Lower lobe of right lung (tissue), 2 donors: ENCODE data around the gene DYNC1LI2. TPM values are rescaled to one million over a fixed set of nuclear protein-coding genes. Genes with fewer than 3 reads are reported as not detected.

Experiments used
- ATAC-seq, 2 donors: fragments of 200-7000 bp; cut with Tn5 transposase; one replicate each; pipeline ENCODE4 v1.9.1; 2020 to 2022; ENCODE audit warnings: mild to moderate bottlenecking in 2 of 2, moderate library complexity in 2 of 2
- DNase-seq: peaks from one replicate; pipeline ENCODE4 v3.0.0-alpha.2; 2020
- H3K27ac ChIP-seq: fragments of 200-600 bp; one replicate; pipeline ENCODE4 v1.8.0; 2022
- H3K27me3 ChIP-seq: fragments of 200-600 bp; one replicate; pipeline ENCODE4 v1.8.0; 2022; ENCODE audit warnings: low read depth
- H3K36me3 ChIP-seq: fragments of 200-600 bp; one replicate; pipeline ENCODE4 v1.8.0; 2022; ENCODE audit warnings: mild to moderate bottlenecking
- H3K4me1 ChIP-seq: fragments of 200-600 bp; one replicate; pipeline ENCODE4 v1.8.0; 2022
- H3K4me3 ChIP-seq: fragments of 200-600 bp; one replicate; pipeline ENCODE4 v1.8.0; 2022; ENCODE audit warnings: mild to moderate bottlenecking
- H3K9me3 ChIP-seq: fragments of 200-600 bp; one replicate; pipeline ENCODE4 v1.8.0; 2022
- CTCF ChIP-seq: fragments of 200-600 bp; IDR thresholded peaks from one replicate; pipeline ENCODE4 v1.8.0; 2022; ENCODE audit warnings: antibody characterized with exemption, mild to moderate bottlenecking
- intact Hi-C: fragments of 100-400 bp; cut with DNase I; formaldehyde crosslinking; loops from one replicate; pipeline ENCODE4 v1.11.0; 2022
- total RNA-seq: library from RNA; stranded (reverse); fragmentation: NEBNext Ultra II Directional; extraction: Animal tissue kit (Norgen Biotek cat#: 25700); gene quantifications from one replicate; pipeline ENCODE4 v1.2.1, GENCODE V29; 2021
- donor health status: DM: no; HTN: yes; CAD: no; lungs with severe emphysema.

Gene DYNC1LI2
- total RNA-seq, 1 donor from 2014 or later = 114 TPM

- no peak for ATAC-seq
- TF ChIP-seq CTCF = no peak
- Histone ChIP-seq H3K9me3 (no peaks in the 10 kb centered on the region), H3K4me3 (no peak overlapping the region), H3K4me1 (peaks cover 22% of the 10 kb centered on the region), H3K27me3 (no peaks in the 10 kb centered on the region), H3K36me3 (no peaks in the 10 kb centered on the region), H3K27ac (no peak overlapping the region)
- no peak for DNase-seq
- intact Hi-C loops = no loop called here
Observed at GRCh38 chr16:66698046-66698445, 53.4 kb downstream of the DYNC1LI2 start.

GRCh38 chr16:66696669-66697630 lies 54.5 kb downstream of the DYNC1LI2 start, which contains the start of gene CMTM4:
CMTM4 (minus strand) TSS chr16:66696743; CDS start chr16:66696525, 218 bp downstream.
- intact Hi-C loops = no loop called here
- Histone ChIP-seq H3K4me1 (peaks cover 22% of the 10 kb centered on the region), H3K27me3 (no peaks in the 10 kb centered on the region), H3K36me3 (no peaks in the 10 kb centered on the region), H3K9me3 (no peaks in the 10 kb centered on the region), H3K27ac (peak within 1 kb of the TSS; percentile 89), H3K4me3 (peak within 1 kb of the TSS; percentile 77)
- ATAC-seq (peak; percentile 96 to 97), DNase-seq (peak; percentile 90)
- peak; percentile 30 for TF ChIP-seq CTCF

- Histone ChIP-seq H3K4me1 (peaks cover 22% of the 10 kb centered on the region), H3K27ac (peak overlapping the region; percentile 76), H3K27me3 (no peaks in the 10 kb centered on the region), H3K4me3 (peak overlapping the region; percentile 77), H3K9me3 (no peaks in the 10 kb centered on the region), H3K36me3 (no peaks in the 10 kb centered on the region)
- intact Hi-C loops = no loop called here
- TF ChIP-seq CTCF = no peak
- peak; percentile 67 for ATAC-seq
- peak; percentile 77 for DNase-seq
Observed at GRCh38 chr16:66695935-66696668, 55.3 kb downstream of the DYNC1LI2 start.

- Histone ChIP-seq H3K9me3 (no peaks in the 10 kb centered on the region), H3K4me3 (peak overlapping the region; percentile 77), H3K4me1 (peaks cover 22% of the 10 kb centered on the region), H3K27ac (peak overlapping the region; percentile 76), H3K27me3 (no peaks in the 10 kb centered on the region), H3K36me3 (no peaks in the 10 kb centered on the region)
- ATAC-seq (no peak), DNase-seq (no peak)
- no peak for TF ChIP-seq CTCF
- intact Hi-C loops = no loop called here
Observed at GRCh38 chr16:66695471-66695934, 55.9 kb downstream of the DYNC1LI2 start.

- H3K36me3 ChIP-seq = no peaks in the 10 kb centered on the region
- no peaks in the 10 kb centered on the region for H3K27me3 ChIP-seq
- DNase-seq (no peak), ATAC-seq (no peak)
- peaks cover 22% of the 10 kb centered on the region for H3K4me1 ChIP-seq
- H3K27ac ChIP-seq = no peak overlapping the region
- no peak overlapping the region for H3K4me3 ChIP-seq
- H3K9me3 ChIP-seq = no peaks in the 10 kb centered on the region
- intact Hi-C loops = no loop called here
- TF ChIP-seq CTCF = no peak
Observed at GRCh38 chr16:66693149-66693548, 58.3 kb downstream of the DYNC1LI2 start.
